ENCODE measurements around the gene FBLN7.
"Not testable (repeated sequence)": the region's sequence is repeated elsewhere in the genome, so short reads cannot be mapped to it uniquely, and the experiment has no call there.

The FBLN7 gene

GRCh38 chr2:112134120-112134519, 4.1 kb upstream of the FBLN7 start:
- peaks cover 25% of the 10 kb centered on the region for H3K27me3 Mint-ChIP-seq (ENCODE audit: low read depth)
- no peak overlapping the region for H3K27ac Mint-ChIP-seq
- H3K4me1 Mint-ChIP-seq (ENCODE audit: low read depth), result peaks cover 13% of the 10 kb centered on the region
- H3K36me3 Mint-ChIP-seq (ENCODE audit: low read depth), result peaks cover 3% of the 10 kb centered on the region
- H3K9me3 Mint-ChIP-seq, result peaks cover 3% of the 10 kb centered on the region
- H3K4me3 Mint-ChIP-seq, result no peak overlapping the region

- Mint-ChIP-seq H3K9me3 (peaks cover 3% of the 10 kb centered on the region), H3K4me3 (no peak overlapping the region), H3K27me3 (ENCODE audit: low read depth) (peaks cover 34% of the 10 kb centered on the region), H3K4me1 (ENCODE audit: low read depth) (peaks cover 13% of the 10 kb centered on the region), H3K27ac (no peak overlapping the region), H3K36me3 (ENCODE audit: low read depth) (peaks cover 3% of the 10 kb centered on the region)
Measured at GRCh38 chr2:112136096-112136495, 2.1 kb upstream of the FBLN7 start.

GRCh38 chr2:112137516-112138158, 548 bp upstream of the FBLN7 start:
- Mint-ChIP-seq H3K27me3 (ENCODE audit: low read depth) (peaks cover 34% of the 10 kb centered on the region), H3K9me3 (peaks cover 3% of the 10 kb centered on the region), H3K4me1 (ENCODE audit: low read depth) (peaks cover 9% of the 10 kb centered on the region), H3K4me3 (peak overlapping the region; percentile 51), H3K36me3 (ENCODE audit: low read depth) (peaks cover 2% of the 10 kb centered on the region), H3K27ac (no peak overlapping the region)

- H3K9me3 Mint-ChIP-seq; H3K27ac Mint-ChIP-seq; H3K36me3 Mint-ChIP-seq (ENCODE audit: low read depth); H3K4me3 Mint-ChIP-seq; H3K4me1 Mint-ChIP-seq (ENCODE audit: low read depth): not testable (repeated sequence)
- H3K27me3 Mint-ChIP-seq (ENCODE audit: low read depth), result peaks cover 34% of the 10 kb centered on the region
Measured at GRCh38 chr2:112139033-112139614, 939 bp downstream of the FBLN7 start.

- not testable (repeated sequence) for H3K4me1 Mint-ChIP-seq (ENCODE audit: low read depth); H3K9me3 Mint-ChIP-seq; H3K4me3 Mint-ChIP-seq; H3K27ac Mint-ChIP-seq; H3K36me3 Mint-ChIP-seq (ENCODE audit: low read depth)
- H3K27me3 Mint-ChIP-seq (ENCODE audit: low read depth), result peaks cover 34% of the 10 kb centered on the region
Measured at GRCh38 chr2:112139661-112140204, 1.5 kb downstream of the FBLN7 start.

GRCh38 chr2:112140205-112140802, 2.1 kb downstream of the FBLN7 start:
- Mint-ChIP-seq H3K36me3 (ENCODE audit: low read depth) (no peaks in the 10 kb centered on the region), H3K4me3 (no peak overlapping the region), H3K4me1 (ENCODE audit: low read depth) (peaks cover 7% of the 10 kb centered on the region), H3K27ac (no peak overlapping the region), H3K9me3 (no peaks in the 10 kb centered on the region), H3K27me3 (ENCODE audit: low read depth) (peaks cover 34% of the 10 kb centered on the region)

- peaks cover 29% of the 10 kb centered on the region for H3K27me3 Mint-ChIP-seq (ENCODE audit: low read depth)
- no peaks in the 10 kb centered on the region for H3K36me3 Mint-ChIP-seq (ENCODE audit: low read depth)
Measured at GRCh38 chr2:112140899-112141625, 2.9 kb downstream of the FBLN7 start.

GRCh38 chr2:112141626-112142007, 3.4 kb downstream of the FBLN7 start:
- Mint-ChIP-seq H3K4me1 (ENCODE audit: low read depth) (peaks cover 7% of the 10 kb centered on the region), H3K4me3 (no peak overlapping the region), H3K9me3 (no peaks in the 10 kb centered on the region), H3K27ac (no peak overlapping the region), H3K27me3 (ENCODE audit: low read depth) (peaks cover 23% of the 10 kb centered on the region), H3K36me3 (ENCODE audit: low read depth) (no peaks in the 10 kb centered on the region)

More at GRCh38 chr2:112140899-112141625, 2.9 kb downstream of the FBLN7 start:
- Mint-ChIP-seq H3K4me1 (ENCODE audit: low read depth) (peaks cover 7% of the 10 kb centered on the region), H3K9me3 (no peaks in the 10 kb centered on the region), H3K27ac (no peak overlapping the region), H3K4me3 (no peak overlapping the region)

- no peak overlapping the region for H3K27ac Mint-ChIP-seq
- H3K27me3 Mint-ChIP-seq (ENCODE audit: low read depth), result peaks cover 23% of the 10 kb centered on the region
- no peaks in the 10 kb centered on the region for H3K36me3 Mint-ChIP-seq (ENCODE audit: low read depth)
- no peaks in the 10 kb centered on the region for H3K9me3 Mint-ChIP-seq
- H3K4me3 Mint-ChIP-seq, result no peak overlapping the region
- H3K4me1 Mint-ChIP-seq (ENCODE audit: low read depth), result peaks cover 3% of the 10 kb centered on the region
Measured at GRCh38 chr2:112142525-112143078, 4.4 kb downstream of the FBLN7 start.

- Mint-ChIP-seq H3K9me3 (no peaks in the 10 kb centered on the region), H3K4me3 (no peak overlapping the region), H3K4me1 (ENCODE audit: low read depth) (no peaks in the 10 kb centered on the region), H3K36me3 (ENCODE audit: low read depth) (no peaks in the 10 kb centered on the region), H3K27ac (no peak overlapping the region), H3K27me3 (ENCODE audit: low read depth) (peaks cover 22% of the 10 kb centered on the region)
Measured at GRCh38 chr2:112143150-112143549, 5.0 kb downstream of the FBLN7 start.

- H3K36me3 Mint-ChIP-seq (ENCODE audit: low read depth), result no peaks in the 10 kb centered on the region
- H3K27ac Mint-ChIP-seq, result no peak overlapping the region
- no peaks in the 10 kb centered on the region for H3K9me3 Mint-ChIP-seq
- no peaks in the 10 kb centered on the region for H3K4me1 Mint-ChIP-seq (ENCODE audit: low read depth)
- no peak overlapping the region for H3K4me3 Mint-ChIP-seq
- peaks cover 19% of the 10 kb centered on the region for H3K27me3 Mint-ChIP-seq (ENCODE audit: low read depth)
Measured at GRCh38 chr2:112144966-112145365, 6.8 kb downstream of the FBLN7 start.

- no peaks in the 10 kb centered on the region for H3K36me3 Mint-ChIP-seq (ENCODE audit: low read depth)
- no peak overlapping the region for H3K27ac Mint-ChIP-seq
- H3K27me3 Mint-ChIP-seq (ENCODE audit: low read depth), result peaks cover 10% of the 10 kb centered on the region
- H3K4me3 Mint-ChIP-seq, result no peak overlapping the region
- H3K4me1 Mint-ChIP-seq (ENCODE audit: low read depth), result no peaks in the 10 kb centered on the region
- H3K9me3 Mint-ChIP-seq, result no peaks in the 10 kb centered on the region
Measured at GRCh38 chr2:112147382-112148168, 9.4 kb downstream of the FBLN7 start.

- Mint-ChIP-seq H3K4me1 (ENCODE audit: low read depth) (no peaks in the 10 kb centered on the region), H3K4me3 (no peak overlapping the region), H3K9me3 (no peaks in the 10 kb centered on the region), H3K27ac (no peak overlapping the region), H3K36me3 (ENCODE audit: low read depth) (no peaks in the 10 kb centered on the region), H3K27me3 (ENCODE audit: low read depth) (peaks cover 10% of the 10 kb centered on the region)
Measured at GRCh38 chr2:112148477-112148876, 10.3 kb downstream of the FBLN7 start.

- no peak overlapping the region for H3K4me3 Mint-ChIP-seq
- H3K27ac Mint-ChIP-seq, result no peak overlapping the region
- no peaks in the 10 kb centered on the region for H3K36me3 Mint-ChIP-seq (ENCODE audit: low read depth)
- H3K4me1 Mint-ChIP-seq (ENCODE audit: low read depth), result peaks cover 2% of the 10 kb centered on the region
- no peaks in the 10 kb centered on the region for H3K9me3 Mint-ChIP-seq
- peaks cover 10% of the 10 kb centered on the region for H3K27me3 Mint-ChIP-seq (ENCODE audit: low read depth)
Measured at GRCh38 chr2:112149194-112149593, 11.0 kb downstream of the FBLN7 start.

Data from T-helper 1 cell treated with Interleukin-12 subunit alpha and Interleukin-12 subunit beta and Interleukin-4 antibody, amounts not matched to agents 30 μg/mL and 1 μg/mL, for 36 hours (primary cell).